Brain microvascular endothelial cell (primary cell): Measurements from ENCODE around the gene RMND5B.

ENCODE experiments used
- DNase-seq: peaks from one replicate; pipeline ENCODE4 v3.0.0-alpha.2; 2020
- H3K27ac ChIP-seq: fragments of 250-450 bp; sonication (Bioruptor Pico); 2 replicates; pipeline ENCODE4 v1.5.1; 2020; ENCODE audit warnings: mild to moderate bottlenecking, moderate library complexity
- H3K27me3 ChIP-seq: fragments of 250-450 bp; sonication (Bioruptor Pico); replicated peaks from 2 replicates; pipeline ENCODE4 v1.5.1; 2020; ENCODE audit warnings: mild to moderate bottlenecking
- H3K36me3 ChIP-seq: fragments of 250-450 bp; sonication (Bioruptor Pico); replicated peaks from 2 replicates; pipeline ENCODE4 v1.5.1; 2020; ENCODE audit warnings: mild to moderate bottlenecking
- H3K4me3 ChIP-seq: 2 replicates; pipeline ENCODE4 v1.5.1; 2011; ENCODE audit warnings: low read depth, mild to moderate bottlenecking, control low read depth, low read length, moderate library complexity
- CTCF ChIP-seq: IDR thresholded peaks from 2 replicates; pipeline ENCODE4 v1.5.1; 2011; ENCODE audit warnings: low read depth, mild to moderate bottlenecking, moderate library complexity, low read length, control low read depth, inconsistent platforms; ENCODE audit errors: missing control alignments
- in situ Hi-C: cut with HindIII; loops from 2 replicates; pipeline ENCODE4 v1.10.0; 2017; ENCODE audit warnings: low sequenced_read_pairs, low pct_ligation_motif_present

RMND5B gene

GRCh38 chr5:178115136-178115813, 15.5 kb upstream of the RMND5B start:
- H3K27me3 ChIP-seq, result peaks cover 28% of the 10 kb centered on the region

GRCh38 chr5:178115814-178116142, 15.0 kb upstream of the RMND5B start:
- no peak for DNase-seq
- in situ Hi-C loops, result no loop called here
- peaks cover 28% of the 10 kb centered on the region for H3K27me3 ChIP-seq

More at GRCh38 chr5:178115136-178115813, 15.5 kb upstream of the RMND5B start:
- no peak for TF ChIP-seq CTCF
- Histone ChIP-seq H3K36me3 (no peaks in the 10 kb centered on the region), H3K27ac (no peak overlapping the region), H3K4me3 (no peak overlapping the region)
- DNase-seq, result no peak
- in situ Hi-C loops, result no loop called here

GRCh38 chr5:178116143-178116885, 14.5 kb upstream of the RMND5B start:
- no peak for DNase-seq
- peaks cover 28% of the 10 kb centered on the region for H3K27me3 ChIP-seq
- in situ Hi-C loops, result no loop called here

More at GRCh38 chr5:178115814-178116142, 15.0 kb upstream of the RMND5B start:
- H3K4me3 ChIP-seq, result no peak overlapping the region
- no peak overlapping the region for H3K27ac ChIP-seq
- H3K36me3 ChIP-seq, result no peaks in the 10 kb centered on the region
- TF ChIP-seq CTCF, result no peak

GRCh38 chr5:178117923-178118701, 12.7 kb upstream of the RMND5B start:
- peaks cover 28% of the 10 kb centered on the region for H3K27me3 ChIP-seq
- H3K36me3 ChIP-seq, result no peaks in the 10 kb centered on the region
- DNase-seq, result no peak
- in situ Hi-C loops, result no loop called here
- H3K4me3 ChIP-seq, result no peak overlapping the region
- H3K27ac ChIP-seq, result no peak overlapping the region
- no peak for TF ChIP-seq CTCF

More at GRCh38 chr5:178116143-178116885, 14.5 kb upstream of the RMND5B start:
- Histone ChIP-seq H3K4me3 (no peak overlapping the region), H3K36me3 (no peaks in the 10 kb centered on the region), H3K27ac (no peak overlapping the region)
- no peak for TF ChIP-seq CTCF

GRCh38 chr5:178119915-178120606, 10.8 kb upstream of the RMND5B start:
- H3K27me3 ChIP-seq, result peaks cover 15% of the 10 kb centered on the region

More at GRCh38 chr5:178119915-178120606, 10.8 kb upstream of the RMND5B start:
- TF ChIP-seq CTCF, result no peak
- no peak overlapping the region for H3K27ac ChIP-seq
- no peak overlapping the region for H3K4me3 ChIP-seq
- no peak for DNase-seq
- H3K36me3 ChIP-seq, result no peaks in the 10 kb centered on the region
- in situ Hi-C loops, result no loop called here
